ENCODE results near the gene APOM. TPM values are rescaled to one million over a fixed set of nuclear protein-coding genes. Genes with fewer than 3 reads are reported as not detected.

The APOM gene
- total RNA-seq, 1 donor from 2014 or later = 2.6 TPM

DNA sequence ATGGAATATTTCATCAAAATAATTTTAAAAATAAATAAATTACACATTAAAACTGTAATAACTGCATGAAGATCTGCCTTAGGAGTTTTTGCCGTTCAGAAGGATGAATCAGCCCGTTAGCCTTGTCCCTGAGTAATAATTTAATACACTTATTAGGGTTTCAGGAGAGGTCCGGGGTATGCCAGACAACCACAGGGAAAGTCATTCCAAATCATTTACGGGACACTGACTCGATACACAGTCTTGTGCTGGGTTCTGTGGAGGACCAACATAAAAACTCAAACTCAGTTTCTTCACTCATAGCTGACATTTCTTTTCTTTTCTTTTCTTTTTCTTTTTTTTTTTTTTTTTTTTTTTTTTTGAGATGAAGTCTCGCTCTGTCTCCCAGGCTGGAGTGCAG lies 50.2 kb downstream of the APOM start:
- Mint-ChIP-seq H3K27ac (no peak overlapping the region), H3K27me3 (ENCODE audit: insufficient read depth, low read depth) (peaks cover 8% of the 10 kb centered on the region), H3K36me3 (no peaks in the 10 kb centered on the region), H3K4me3 (no peak overlapping the region), H3K9me3 (no peaks in the 10 kb centered on the region), H3K4me1 (peaks cover 22% of the 10 kb centered on the region)
- Histone ChIP-seq H3K4me1 (no peaks in the 10 kb centered on the region), H3K36me3 (no peaks in the 10 kb centered on the region), H3K79me2 (ENCODE audit: low read depth) (peaks cover 18% of the 10 kb centered on the region), H4K20me1 (ENCODE audit: low read depth) (no peaks in the 10 kb centered on the region), H3K9ac (no peak overlapping the region), H3K9me3 (ENCODE audit: low read depth) (no peaks in the 10 kb centered on the region), H3K27me3 (no peaks in the 10 kb centered on the region), H3F3A (ENCODE audit: low read depth) (no peaks in the 10 kb centered on the region), H3K4me3 (no peak overlapping the region), H3K4me2 (no peak overlapping the region), H3K27ac (no peak overlapping the region), H2AFZ (replicated peaks) (no peak overlapping the region)
- no peak for TF ChIP-seq EZH2phosphoT487 (IDR thresholded peaks at IDR 0.05)
- no peak for TF ChIP-seq EZH2 (IDR thresholded peaks at IDR 0.05)
- TF ChIP-seq, protein P1, sequence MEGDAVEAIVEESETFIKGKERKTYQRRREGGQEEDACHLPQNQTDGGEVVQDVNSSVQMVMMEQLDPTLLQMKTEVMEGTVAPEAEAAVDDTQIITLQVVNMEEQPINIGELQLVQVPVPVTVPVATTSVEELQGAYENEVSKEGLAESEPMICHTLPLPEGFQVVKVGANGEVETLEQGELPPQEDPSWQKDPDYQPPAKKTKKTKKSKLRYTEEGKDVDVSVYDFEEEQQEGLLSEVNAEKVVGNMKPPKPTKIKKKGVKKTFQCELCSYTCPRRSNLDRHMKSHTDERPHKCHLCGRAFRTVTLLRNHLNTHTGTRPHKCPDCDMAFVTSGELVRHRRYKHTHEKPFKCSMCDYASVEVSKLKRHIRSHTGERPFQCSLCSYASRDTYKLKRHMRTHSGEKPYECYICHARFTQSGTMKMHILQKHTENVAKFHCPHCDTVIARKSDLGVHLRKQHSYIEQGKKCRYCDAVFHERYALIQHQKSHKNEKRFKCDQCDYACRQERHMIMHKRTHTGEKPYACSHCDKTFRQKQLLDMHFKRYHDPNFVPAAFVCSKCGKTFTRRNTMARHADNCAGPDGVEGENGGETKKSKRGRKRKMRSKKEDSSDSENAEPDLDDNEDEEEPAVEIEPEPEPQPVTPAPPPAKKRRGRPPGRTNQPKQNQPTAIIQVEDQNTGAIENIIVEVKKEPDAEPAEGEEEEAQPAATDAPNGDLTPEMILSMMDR (IDR thresholded peaks at IDR 0.05) = no peak
- no peak for DNase-seq (ENCODE audit: low spot score)

DNA sequence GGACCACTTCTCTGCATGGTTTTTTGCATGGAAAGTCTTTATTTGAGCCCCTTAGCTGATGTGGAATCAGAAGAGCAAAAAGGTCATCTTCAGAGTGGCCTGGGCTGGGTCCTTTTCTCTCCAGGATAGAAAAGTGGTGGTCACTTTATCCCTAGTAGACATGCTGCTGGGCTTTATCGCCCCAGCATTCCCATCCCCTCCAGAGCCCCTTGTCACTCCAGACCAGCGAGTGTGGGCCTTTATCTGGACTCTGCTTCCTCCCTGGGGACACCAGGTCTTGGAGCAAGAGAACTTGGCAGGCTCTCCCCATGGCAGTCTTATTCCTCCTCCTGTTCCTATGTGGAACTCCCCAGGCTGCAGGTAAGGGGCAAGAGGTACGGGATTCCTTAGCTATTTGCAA lies 50.9 kb downstream of the APOM start, which contains the start of gene LY6G6F:
Gene LY6G6F, plus strand, starts transcription at position 268 of the 400 bp plus-strand sequence. Its CDS starts 41 bp downstream, at position 309.
- H3K27me3 ChIP-seq = no peaks in the 10 kb centered on the region
- DNase-seq (ENCODE audit: low spot score) = no peak
- H3K79me2 ChIP-seq (ENCODE audit: low read depth) = peaks cover 11% of the 10 kb centered on the region
- no peak within 1 kb of the TSS for H3K27ac ChIP-seq
- H3F3A ChIP-seq (ENCODE audit: low read depth) = no peaks in the 10 kb centered on the region
- no peak within 1 kb of the TSS for H3K27ac Mint-ChIP-seq
- H3K9me3 ChIP-seq (ENCODE audit: low read depth) = no peaks in the 10 kb centered on the region
- H3K4me1 Mint-ChIP-seq = peaks cover 18% of the 10 kb centered on the region
- no peaks in the 10 kb centered on the region for H3K9me3 Mint-ChIP-seq
- no peaks in the 10 kb centered on the region for H3K4me1 ChIP-seq
- no peak within 1 kb of the TSS for H3K4me2 ChIP-seq
- H3K9ac ChIP-seq = no peak within 1 kb of the TSS
- H2AFZ ChIP-seq (replicated peaks) = no peak within 1 kb of the TSS
- no peaks in the 10 kb centered on the region for H3K36me3 ChIP-seq
- peak within 1 kb of the TSS; percentile 21 for H3K4me3 Mint-ChIP-seq
- H3K27me3 Mint-ChIP-seq (ENCODE audit: insufficient read depth, low read depth) = peaks cover 8% of the 10 kb centered on the region
- TF ChIP-seq, protein P1 (IDR thresholded peaks at IDR 0.05) = no peak
- TF ChIP-seq EZH2phosphoT487 (IDR thresholded peaks at IDR 0.05) = no peak
- no peak for TF ChIP-seq EZH2 (IDR thresholded peaks at IDR 0.05)
- H3K36me3 Mint-ChIP-seq = no peaks in the 10 kb centered on the region
- no peaks in the 10 kb centered on the region for H4K20me1 ChIP-seq (ENCODE audit: low read depth)
- H3K4me3 ChIP-seq = no peak within 1 kb of the TSS

DNA sequence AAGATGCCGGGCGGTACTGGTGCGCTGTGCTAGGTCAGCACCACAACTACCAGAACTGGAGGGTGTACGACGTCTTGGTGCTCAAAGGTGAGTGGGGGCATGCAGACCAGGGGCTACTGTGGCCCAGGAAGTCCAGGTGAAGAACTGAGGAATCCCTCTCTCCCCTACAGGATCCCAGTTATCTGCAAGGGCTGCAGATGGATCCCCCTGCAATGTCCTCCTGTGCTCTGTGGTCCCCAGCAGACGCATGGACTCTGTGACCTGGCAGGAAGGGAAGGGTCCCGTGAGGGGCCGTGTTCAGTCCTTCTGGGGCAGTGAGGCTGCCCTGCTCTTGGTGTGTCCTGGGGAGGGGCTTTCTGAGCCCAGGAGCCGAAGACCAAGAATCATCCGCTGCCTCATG lies 52.0 kb downstream of the APOM start:
- Histone ChIP-seq H3F3A (ENCODE audit: low read depth) (no peaks in the 10 kb centered on the region), H3K4me2 (no peak overlapping the region), H4K20me1 (ENCODE audit: low read depth) (no peaks in the 10 kb centered on the region), H3K9me3 (ENCODE audit: low read depth) (no peaks in the 10 kb centered on the region), H3K4me1 (no peaks in the 10 kb centered on the region), H3K36me3 (no peaks in the 10 kb centered on the region), H3K79me2 (ENCODE audit: low read depth) (peaks cover under 1% of the 10 kb centered on the region), H3K27ac (no peak overlapping the region), H3K4me3 (no peak overlapping the region), H2AFZ (replicated peaks) (no peak overlapping the region), H3K27me3 (no peaks in the 10 kb centered on the region), H3K9ac (no peak overlapping the region)
- H3K4me3 Mint-ChIP-seq = no peak overlapping the region
- H3K27me3 Mint-ChIP-seq (ENCODE audit: insufficient read depth, low read depth) = peaks cover 15% of the 10 kb centered on the region
- H3K9me3 Mint-ChIP-seq = no peaks in the 10 kb centered on the region
- no peak for DNase-seq (ENCODE audit: low spot score)
- no peaks in the 10 kb centered on the region for H3K36me3 Mint-ChIP-seq
- TF ChIP-seq, protein P1 (IDR thresholded peaks at IDR 0.05) = no peak
- H3K27ac Mint-ChIP-seq = no peak overlapping the region
- peaks cover 21% of the 10 kb centered on the region for H3K4me1 Mint-ChIP-seq

Small RNA genes within 50 kb of the gene (microRNA-seq; reads per million reads assigned to microRNA genes)
- gene MIR4646 = 0.73 reads per million
- gene MIR6832 = not detected

Small RNA genes within 50 kb of the gene (small RNA-seq; reads per million reads assigned to genes)
- gene MIR4646 (not detected), gene MIR6832 (not detected), gene RF00019 (not detected), gene SNORA38 (5.5 reads per million, percentile 94 among the genes with 10 or more reads in this experiment), gene UQCRHP1 (not detected)

Other genes starting within 250 kb of the APOM start
- 8.1 and 9.1 TPM in 2 replicates for gene MICB, start 157.7 kb upstream of the APOM start, total RNA-seq (ENCODE audit: low replicate concordance)
- gene MCCD1, start 126.9 kb upstream of the APOM start, total RNA-seq (ENCODE audit: low replicate concordance) = not detected in 2 replicates
- gene DDX39B, start 113.9 kb upstream of the APOM start, total RNA-seq (ENCODE audit: low replicate concordance) = 493 and 913 TPM in 2 replicates
- 6.8 and 8.8 TPM in 2 replicates for gene ATP6V1G2, start 109.3 kb upstream of the APOM start, total RNA-seq (ENCODE audit: low replicate concordance)
- gene NFKBIL1, start 108.3 kb upstream of the APOM start, total RNA-seq (ENCODE audit: low replicate concordance) = 8.6 and 30.3 TPM in 2 replicates
- not detected in 2 replicates for gene LTA, start 83.6 kb upstream of the APOM start, total RNA-seq (ENCODE audit: low replicate concordance)
- 0.19 TPM in 1 of 2 replicates, not detected in the other for gene TNF, start 80.3 kb upstream of the APOM start, total RNA-seq (ENCODE audit: low replicate concordance)
- gene LTB, start 73.5 kb upstream of the APOM start, total RNA-seq (ENCODE audit: low replicate concordance) = 0.15 TPM in 1 of 2 replicates, not detected in the other
- gene LST1, start 69.6 kb upstream of the APOM start, total RNA-seq (ENCODE audit: low replicate concordance) = not detected in 2 replicates
- gene NCR3, start 62.9 kb upstream of the APOM start, total RNA-seq (ENCODE audit: low replicate concordance) = not detected in 2 replicates
- gene AIF1, start 40.7 kb upstream of the APOM start, total RNA-seq (ENCODE audit: low replicate concordance) = not detected in 2 replicates
- gene PRRC2A, start 35.2 kb upstream of the APOM start, total RNA-seq (ENCODE audit: low replicate concordance) = 55.5 and 138 TPM in 2 replicates
- gene BAG6, start 3.2 kb upstream of the APOM start, total RNA-seq (ENCODE audit: low replicate concordance) = 171 and 310 TPM in 2 replicates
- gene C6orf47, start 4.9 kb downstream of the APOM start, total RNA-seq (ENCODE audit: low replicate concordance) = 14.6 and 17.1 TPM in 2 replicates
- 20.2 and 21.0 TPM in 2 replicates for gene GPANK1, start 9.1 kb downstream of the APOM start, total RNA-seq (ENCODE audit: low replicate concordance)
- gene CSNK2B, start 10.2 kb downstream of the APOM start, total RNA-seq (ENCODE audit: low replicate concordance) = 126 and 190 TPM in 2 replicates
- gene LY6G5B, start 14.1 kb downstream of the APOM start, total RNA-seq (ENCODE audit: low replicate concordance) = 2.8 and 8.6 TPM in 2 replicates
- gene LY6G5C, start 25.2 kb downstream of the APOM start, total RNA-seq (ENCODE audit: low replicate concordance) = 0.09 TPM in 1 of 2 replicates, not detected in the other
- gene ABHD16A, start 47.4 kb downstream of the APOM start, total RNA-seq (ENCODE audit: low replicate concordance) = 21.3 and 45.0 TPM in 2 replicates
- gene LY6G6F, start 51.0 kb downstream of the APOM start, total RNA-seq (ENCODE audit: low replicate concordance) = not detected in 2 replicates
- 0.90 TPM in 1 of 2 replicates, not detected in the other for gene LY6G6D, start 59.5 kb downstream of the APOM start, total RNA-seq (ENCODE audit: low replicate concordance)
- gene LY6G6C, start 65.9 kb downstream of the APOM start, total RNA-seq (ENCODE audit: low replicate concordance) = not detected in 2 replicates
- not detected in 2 replicates for gene MPIG6B, start 67.5 kb downstream of the APOM start, total RNA-seq (ENCODE audit: low replicate concordance)
- 94.3 and 202 TPM in 2 replicates for gene DDAH2, start 73.4 kb downstream of the APOM start, total RNA-seq (ENCODE audit: low replicate concordance)
- gene CLIC1, start 80.6 kb downstream of the APOM start, total RNA-seq (ENCODE audit: low replicate concordance) = 234 and 307 TPM in 2 replicates
- 45.5 and 50.9 TPM in 2 replicates for gene MSH5, start 84.1 kb downstream of the APOM start, total RNA-seq (ENCODE audit: low replicate concordance)
- gene SAPCD1, start 106.8 kb downstream of the APOM start, total RNA-seq (ENCODE audit: low replicate concordance) = 10.1 and 11.9 TPM in 2 replicates
- 0.15 and 0.34 TPM in 2 replicates for gene VWA7, start 121.4 kb downstream of the APOM start, total RNA-seq (ENCODE audit: low replicate concordance)
- 34.1 and 66.8 TPM in 2 replicates for gene VARS1, start 139.9 kb downstream of the APOM start, total RNA-seq (ENCODE audit: low replicate concordance)
- gene LSM2, start 151.1 kb downstream of the APOM start, total RNA-seq (ENCODE audit: low replicate concordance) = 105 and 125 TPM in 2 replicates
- 0.49 and 1.2 TPM in 2 replicates for gene HSPA1L, start 159.4 kb downstream of the APOM start, total RNA-seq (ENCODE audit: low replicate concordance)
- gene HSPA1A, start 159.6 kb downstream of the APOM start, total RNA-seq (ENCODE audit: low replicate concordance) = 36.0 and 84.3 TPM in 2 replicates
- gene HSPA1B, start 171.8 kb downstream of the APOM start, total RNA-seq (ENCODE audit: low replicate concordance) = 35.3 and 65.1 TPM in 2 replicates
- gene NEU1, start 206.9 kb downstream of the APOM start, total RNA-seq (ENCODE audit: low replicate concordance) = 17.4 and 30.3 TPM in 2 replicates
- 0.32 and 0.93 TPM in 2 replicates for gene SLC44A4, start 223.1 kb downstream of the APOM start, total RNA-seq (ENCODE audit: low replicate concordance)
- 93.3 and 189 TPM in 2 replicates for gene EHMT2, start 241.8 kb downstream of the APOM start, total RNA-seq (ENCODE audit: low replicate concordance)
- gene ZBTB12, start 246.2 kb downstream of the APOM start, total RNA-seq (ENCODE audit: low replicate concordance) = 8.4 and 25.6 TPM in 2 replicates